Hepatocyte (in vitro differentiated cells): Measurements from ENCODE around the gene EBP. TPM values are rescaled to one million over a fixed set of nuclear protein-coding genes. Genes with fewer than 3 reads are reported as not detected.
A peak's percentile ranks its signal among the peaks of the same experiment; 100 is the strongest.

ENCODE experiments used
- DNase-seq: peaks from one replicate; pipeline ENCODE4 v3.0.0-alpha.2; 2016; ENCODE audit warnings: low spot score
- H2AFZ ChIP-seq: fragments of 200-600 bp; sonication (generic); 2 replicates; pipeline ENCODE4 v1.6.0; 2016; ENCODE audit warnings: antibody characterized with exemption, mild to moderate bottlenecking
- H3K27ac ChIP-seq: fragments of 200-600 bp; sonication (generic); 2 replicates; pipeline ENCODE4 v1.5.1; 2016; ENCODE audit warnings: mild to moderate bottlenecking
- H3K27me3 ChIP-seq: fragments of 200-600 bp; sonication (generic); 2 replicates; pipeline ENCODE4 v1.6.1; 2016
- H3K36me3 ChIP-seq: fragments of 200-600 bp; sonication (generic); replicated peaks from 2 replicates; pipeline ENCODE4 v1.5.1; 2016; ENCODE audit warnings: low read depth; ENCODE audit not compliant: insufficient read depth
- H3K4me1 ChIP-seq: fragments of 200-600 bp; sonication (generic); 2 replicates; pipeline ENCODE4 v1.5.1; 2016; ENCODE audit warnings: mild to moderate bottlenecking, moderate library complexity; ENCODE audit not compliant: insufficient read depth
- H3K4me2 ChIP-seq: fragments of 200-600 bp; sonication (generic); 2 replicates; pipeline ENCODE4 v1.6.0; 2016
- H3K4me3 ChIP-seq: fragments of 200-600 bp; sonication (generic); 2 replicates; pipeline ENCODE4 v1.5.1; 2016; ENCODE audit warnings: mild to moderate bottlenecking
- H3K79me2 ChIP-seq: fragments of 200-600 bp; sonication (generic); 2 replicates; pipeline ENCODE4 v1.6.0; 2017; ENCODE audit warnings: mild to moderate bottlenecking
- H3K9me2 ChIP-seq: fragments of 200-600 bp; sonication (generic); replicated peaks from 2 replicates; pipeline ENCODE4 v1.6.0; 2017; ENCODE audit warnings: mild to moderate bottlenecking; ENCODE audit not compliant: insufficient read depth
- H3K9me3 ChIP-seq: fragments of 200-600 bp; sonication (generic); 2 replicates; pipeline ENCODE4 v1.5.1; 2016; ENCODE audit warnings: low read depth, mild to moderate bottlenecking
- H4K20me1 ChIP-seq: fragments of 200-600 bp; sonication (generic); 2 replicates; pipeline ENCODE4 v1.6.0; 2016; ENCODE audit warnings: mild to moderate bottlenecking; ENCODE audit not compliant: insufficient read depth, poor library complexity, severe bottlenecking
- CTCF ChIP-seq: fragments of 200-600 bp; sonication (generic); IDR thresholded peaks from 2 replicates; pipeline ENCODE4 v1.5.1; 2016; ENCODE audit warnings: antibody characterized with exemption, mild to moderate bottlenecking; ENCODE audit not compliant: poor library complexity
- EZH2 ChIP-seq: fragments of 200-600 bp; sonication (generic); IDR thresholded peaks from 2 replicates; pipeline ENCODE4 v1.6.1; 2016; ENCODE audit warnings: antibody characterized with exemption, mild to moderate bottlenecking, borderline replicate concordance
- EZH2phosphoT487 ChIP-seq: fragments of 200-600 bp; sonication (generic); IDR thresholded peaks from one replicate; pipeline ENCODE4 v1.6.1; 2018; ENCODE audit warnings: antibody characterized with exemption, mild to moderate bottlenecking, low read depth, moderate library complexity; ENCODE audit not compliant: unreplicated experiment, severe bottlenecking
- WGBS: methylation state at CpG from one replicate; pipeline ENCODE4 v1.1.6; 2016; ENCODE audit warnings: low lambda C conversion rate; ENCODE audit errors: missing lambda C conversion rate; 5-methylcytosine and 5-hydroxymethylcytosine counted together
- polyA plus RNA-seq: library from polyadenylated mRNA; unstranded; fragments of >200 nt; fragmentation: Nextera tagmentation; extraction: Ambion mirVana; gene quantifications from 2 replicates; pipeline ENCODE4 v1.2.1, GENCODE V29; 2016
- total RNA-seq: library from RNA; depleted of rRNA; stranded (reverse); fragments of >200 nt; gene quantifications from 2 replicates; pipeline ENCODE4 v1.2.3, GENCODE V29; 2014

EBP gene
- total and polyA plus RNA-seq, 2 experiments from 2014 or later = 235 to 390 TPM

GRCh38 chrX:48575642-48576041 is 54.0 kb downstream of the EBP start:
- DNase-seq = no peak
- H3K9me3 ChIP-seq = no peaks in the 10 kb centered on the region
- 73% methylated on average over 13 of the region's 13 CpGs for WGBS
- no peak overlapping the region for H3K27ac ChIP-seq
- peak overlapping the region; percentile 92 for H3K4me2 ChIP-seq
- H3K4me3 ChIP-seq = peak overlapping the region; percentile 63
- no peaks in the 10 kb centered on the region for H3K9me2 ChIP-seq
- TF ChIP-seq EZH2 = no peak
- no peak for TF ChIP-seq CTCF
- no peak for TF ChIP-seq EZH2phosphoT487
- H3K27me3 ChIP-seq = no peaks in the 10 kb centered on the region
- H3K36me3 ChIP-seq = peaks cover 4% of the 10 kb centered on the region
- no peaks in the 10 kb centered on the region for H3K4me1 ChIP-seq
- no peaks in the 10 kb centered on the region for H4K20me1 ChIP-seq
- H2AFZ ChIP-seq = no peak overlapping the region
- peaks cover 14% of the 10 kb centered on the region for H3K79me2 ChIP-seq

- no peak for DNase-seq
- H3K36me3 ChIP-seq = peaks cover 4% of the 10 kb centered on the region
- H3K4me3 ChIP-seq = no peak overlapping the region
- no peaks in the 10 kb centered on the region for H3K4me1 ChIP-seq
- H3K9me3 ChIP-seq = no peaks in the 10 kb centered on the region
- H3K79me2 ChIP-seq = peaks cover 14% of the 10 kb centered on the region
- H3K9me2 ChIP-seq = no peaks in the 10 kb centered on the region
- H3K27me3 ChIP-seq = no peaks in the 10 kb centered on the region
- H4K20me1 ChIP-seq = no peaks in the 10 kb centered on the region
- WGBS = 62% methylated on average over 6 of the region's 6 CpGs
- H3K27ac ChIP-seq = no peak overlapping the region
- peak overlapping the region; percentile 92 for H3K4me2 ChIP-seq
- H2AFZ ChIP-seq = no peak overlapping the region
- TF ChIP-seq EZH2 (no peak), EZH2phosphoT487 (no peak), CTCF (no peak)
Observed at GRCh38 chrX:48576108-48576507, 54.5 kb downstream of the EBP start.

Other genes starting within 250 kb of the EBP start
- not detected in 2 replicates for gene SSX3, start 165.1 kb upstream of the EBP start, total RNA-seq
- gene SSX3, start 165.1 kb upstream of the EBP start, polyA plus RNA-seq = not detected in 2 replicates
- gene SSX4, start 138.3 kb upstream of the EBP start, total RNA-seq = not detected in 2 replicates
- not detected in 2 replicates for gene SSX4, start 138.3 kb upstream of the EBP start, polyA plus RNA-seq
- not detected in 2 replicates for gene SSX4B, start 109.8 kb upstream of the EBP start, total RNA-seq
- not detected in 2 replicates for gene SSX4B, start 109.8 kb upstream of the EBP start, polyA plus RNA-seq
- 17.8 and 24.0 TPM in 2 replicates for gene SLC38A5, start 51.5 kb upstream of the EBP start, total RNA-seq
- gene SLC38A5, start 51.5 kb upstream of the EBP start, polyA plus RNA-seq = 14.5 and 23.4 TPM in 2 replicates
- gene FTSJ1, start 45.6 kb upstream of the EBP start, total RNA-seq = 43.8 and 49.5 TPM in 2 replicates
- 38.4 and 41.9 TPM in 2 replicates for gene FTSJ1, start 45.6 kb upstream of the EBP start, polyA plus RNA-seq
- 3.8 and 12.8 TPM in 2 replicates for gene PORCN, start 12.8 kb upstream of the EBP start, total RNA-seq
- 7.6 and 7.9 TPM in 2 replicates for gene PORCN, start 12.8 kb upstream of the EBP start, polyA plus RNA-seq
- 3.0 and 4.5 TPM in 2 replicates for gene TBC1D25, start 17.9 kb downstream of the EBP start, total RNA-seq
- 11.0 and 11.2 TPM in 2 replicates for gene TBC1D25, start 17.9 kb downstream of the EBP start, polyA plus RNA-seq
- gene RBM3, start 52.7 kb downstream of the EBP start, total RNA-seq = 98.6 and 135 TPM in 2 replicates
- 64.8 and 102 TPM in 2 replicates for gene RBM3, start 52.7 kb downstream of the EBP start, polyA plus RNA-seq
- gene WDR13, start 75.7 kb downstream of the EBP start, total RNA-seq = 76.9 and 117 TPM in 2 replicates
- 158 and 167 TPM in 2 replicates for gene WDR13, start 75.7 kb downstream of the EBP start, polyA plus RNA-seq
- 0.32 TPM in 1 of 2 replicates, not detected in the other for gene WAS, start 162.0 kb downstream of the EBP start, total RNA-seq
- gene WAS, start 162.0 kb downstream of the EBP start, polyA plus RNA-seq = 0.73 and 2.4 TPM in 2 replicates
- gene SUV39H1, start 174.9 kb downstream of the EBP start, total RNA-seq = 2.9 and 3.1 TPM in 2 replicates
- 5.3 and 9.1 TPM in 2 replicates for gene SUV39H1, start 174.9 kb downstream of the EBP start, polyA plus RNA-seq
- gene GLOD5, start 239.9 kb downstream of the EBP start, total RNA-seq = 2.4 TPM in 1 of 2 replicates, not detected in the other
- not detected in 2 replicates for gene GLOD5, start 239.9 kb downstream of the EBP start, polyA plus RNA-seq